Sciatic nerve (tissue), 2 donors: Measurements from ENCODE around the gene TCP11. TPM values are rescaled to one million over a fixed set of nuclear protein-coding genes. Genes with fewer than 3 reads are reported as not detected.
A peak's percentile ranks its signal among the peaks of the same experiment; 100 is the strongest.

Experiments used
- ATAC-seq: fragments of 200-7000 bp; cut with Tn5 transposase; one replicate; pipeline ENCODE4 v1.9.1; 2020; ENCODE audit warnings: mild to moderate bottlenecking, moderate library complexity
- DNase-seq: peaks from one replicate; pipeline ENCODE4 v3.0.0-alpha.2; 2020; ENCODE audit warnings: low spot score
- intact Hi-C: fragments of 100-400 bp; cut with DNase I; formaldehyde crosslinking; loops from one replicate; pipeline ENCODE4 v1.14.2; 2022
- total RNA-seq: library from RNA; stranded (reverse); fragmentation: NEBNext Ultra II Directional; extraction: Animal tissue kit (Norgen Biotek cat#: 25700); gene quantifications from one replicate; pipeline ENCODE4 v1.2.1, GENCODE V29; 2021
- donor health status: DM: no; HTN: no; CAD: no.
- donor health status: DM: no; HTN: no; CAD: no.

The TCP11 gene
- total RNA-seq, 1 donor from 2014 or later, result not detected

DNA sequence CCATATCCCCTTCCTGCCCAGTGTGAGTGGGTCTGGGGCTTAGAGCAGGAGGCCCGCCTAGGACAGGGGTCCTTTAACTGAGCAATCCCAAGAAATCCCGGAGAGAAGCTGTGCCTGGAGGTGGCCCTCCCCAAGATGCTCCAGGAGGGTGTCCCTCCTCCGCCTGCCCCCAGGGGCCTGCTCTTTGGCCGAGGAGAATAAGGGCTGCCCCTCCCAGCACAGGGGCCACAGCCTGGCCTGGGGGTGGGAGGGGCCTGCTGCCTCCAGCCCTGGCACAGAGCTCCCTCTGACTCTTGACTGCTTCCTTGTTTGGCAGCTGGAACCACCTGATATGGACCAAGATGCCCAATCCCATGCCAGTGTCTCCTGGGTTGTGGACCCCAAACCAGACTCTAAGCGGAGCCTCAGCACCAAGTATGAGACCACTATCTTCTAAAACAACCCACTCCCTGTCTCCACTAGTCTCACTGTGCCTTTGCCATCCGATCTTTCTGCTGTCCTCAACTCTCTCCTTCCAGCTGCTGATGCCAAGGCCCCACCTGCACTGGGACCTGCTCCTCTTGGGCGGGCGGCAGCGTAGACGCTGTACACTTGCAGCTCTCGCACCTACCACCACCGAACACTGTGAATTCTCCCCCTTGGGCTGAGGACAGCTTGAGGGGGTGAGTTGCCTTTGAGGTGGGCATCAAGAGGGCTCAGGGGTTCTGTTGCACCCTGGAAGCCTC lies 54.3 kb downstream of the TCP11 start:
- intact Hi-C loops, result no loop called here
- ATAC-seq (no peak), DNase-seq (no peak)

- ATAC-seq (no peak), DNase-seq (no peak)
- intact Hi-C loops, result no loop called here
These were observed 54.9 kb downstream of the TCP11 start for GRCh38 chr6:35086282-35086632.

GRCh38 chr6:35085359-35086281 lies 55.5 kb downstream of the TCP11 start:
- ATAC-seq, result no peak
- no peak for DNase-seq
- intact Hi-C loops, result no loop called here

DNA sequence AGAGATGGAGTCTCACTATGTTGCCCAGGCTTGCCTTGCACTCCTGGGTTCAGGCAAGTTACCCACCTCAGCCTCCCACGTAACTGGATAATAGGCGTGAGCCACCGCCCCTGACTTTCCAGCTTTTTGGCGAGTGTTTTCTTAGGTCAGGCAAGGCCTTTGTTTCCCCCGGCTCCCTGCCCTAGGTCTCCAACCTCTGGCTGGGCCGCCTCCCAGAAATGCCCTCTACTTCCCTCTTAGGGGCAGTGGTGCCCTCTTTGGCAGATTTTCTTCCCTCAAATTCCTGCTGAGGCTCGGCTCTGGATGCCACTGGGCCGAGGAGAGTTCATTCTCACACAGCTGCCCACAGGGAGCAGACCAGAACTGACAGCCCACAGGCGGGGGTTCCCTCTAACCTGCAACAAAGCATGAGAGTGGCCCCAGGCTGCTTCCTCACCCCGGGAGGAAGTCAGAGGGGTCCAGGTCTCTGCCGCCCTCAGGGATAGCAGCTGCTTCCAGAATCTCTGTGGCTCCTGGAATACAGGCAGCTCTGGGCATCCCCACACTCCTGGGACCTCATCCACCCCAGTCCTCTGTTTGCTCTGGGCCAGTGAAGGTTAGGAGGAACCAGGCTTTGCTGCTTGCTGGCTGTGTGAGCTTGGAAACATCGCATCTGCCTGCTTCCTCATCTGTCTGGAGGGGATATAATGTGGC lies 56.5 kb downstream of the TCP11 start:
- DNase-seq (no peak), ATAC-seq (no peak)
- intact Hi-C loops, result no loop called here

DNA sequence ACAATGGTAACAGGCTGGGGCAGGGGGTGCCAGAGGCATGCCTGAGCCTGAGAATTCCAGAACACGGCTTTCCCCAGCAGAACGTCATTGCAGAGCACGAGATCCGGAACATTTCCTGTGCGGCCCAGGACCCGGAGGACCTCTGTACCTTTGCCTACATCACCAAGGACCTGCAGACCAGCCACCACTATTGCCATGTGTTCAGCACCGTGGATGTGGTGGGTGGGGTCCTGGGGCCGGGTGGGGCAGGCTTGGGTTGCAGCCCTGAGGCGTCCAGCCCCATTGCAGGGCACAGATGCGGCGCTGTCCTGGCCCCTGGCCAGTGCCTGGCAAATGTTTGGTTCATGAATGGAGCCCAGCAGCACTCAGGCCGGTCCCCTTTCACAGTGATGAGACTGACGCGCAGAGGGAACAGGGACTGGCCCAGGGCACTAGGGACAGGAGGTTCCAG lies 57.1 kb downstream of the TCP11 start:
- ATAC-seq, result no peak
- no peak for DNase-seq
- intact Hi-C loops, result no loop called here

DNA sequence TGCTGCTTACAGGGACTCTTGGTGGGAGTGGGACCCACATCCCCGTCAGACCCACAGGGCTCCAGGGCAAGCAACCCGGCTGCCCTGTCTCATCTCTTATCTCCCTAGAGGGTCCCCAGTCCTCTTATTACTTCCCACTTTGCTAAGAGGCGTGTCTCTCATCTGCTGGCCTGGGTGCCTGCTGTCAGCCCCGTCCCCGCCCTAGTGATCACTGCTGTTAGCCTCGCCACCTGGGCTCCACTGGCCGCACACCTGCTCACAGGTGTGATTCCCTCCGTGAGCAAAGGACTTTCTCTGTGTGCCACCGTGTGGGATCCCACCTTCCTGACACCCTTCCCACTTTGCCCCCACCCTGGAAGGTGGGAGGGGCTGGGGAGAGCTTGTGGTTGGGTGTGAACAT lies 57.6 kb downstream of the TCP11 start:
- ATAC-seq (no peak), DNase-seq (no peak)
- intact Hi-C loops, result no loop called here

DNA sequence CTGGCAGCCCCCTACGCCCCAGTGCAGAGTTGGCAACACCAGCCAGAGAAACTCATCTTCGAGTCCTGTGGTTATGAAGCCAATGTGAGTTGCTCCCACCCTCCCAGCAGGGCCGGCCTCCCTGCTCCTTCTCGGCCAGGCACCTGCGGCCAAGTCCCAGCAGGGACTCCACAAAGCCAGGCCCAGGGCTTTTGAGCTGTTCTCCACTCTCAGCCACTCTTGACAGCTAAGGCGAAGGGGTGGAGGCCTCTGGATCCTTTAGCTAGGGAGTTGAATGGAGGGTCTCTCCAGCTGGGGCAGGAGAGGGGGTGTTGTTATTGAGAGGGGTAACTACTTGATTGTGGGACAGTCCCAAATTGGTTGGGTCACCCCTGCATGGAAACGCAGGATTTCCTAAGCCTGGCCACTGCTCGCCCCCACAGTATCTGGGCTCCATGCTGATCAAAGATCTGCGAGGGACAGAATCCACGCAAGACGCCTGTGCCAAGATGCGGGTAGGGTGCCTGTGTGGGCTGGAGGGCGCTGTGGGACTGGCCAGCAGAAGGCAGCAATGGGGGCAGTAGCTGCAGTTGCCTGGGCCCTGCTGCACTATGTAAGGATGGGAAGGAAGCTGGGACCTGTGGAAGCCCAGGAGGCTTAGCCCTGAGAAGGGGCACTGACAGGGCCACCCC lies 58.3 kb downstream of the TCP11 start:
- ATAC-seq (no peak), DNase-seq (no peak)
- intact Hi-C loops, result no loop called here

GRCh38 chr6:35082046-35082732 lies 59.0 kb downstream of the TCP11 start:
- ATAC-seq, result peak; percentile 32
- no peak for DNase-seq
- intact Hi-C loops, result no loop called here

DNA sequence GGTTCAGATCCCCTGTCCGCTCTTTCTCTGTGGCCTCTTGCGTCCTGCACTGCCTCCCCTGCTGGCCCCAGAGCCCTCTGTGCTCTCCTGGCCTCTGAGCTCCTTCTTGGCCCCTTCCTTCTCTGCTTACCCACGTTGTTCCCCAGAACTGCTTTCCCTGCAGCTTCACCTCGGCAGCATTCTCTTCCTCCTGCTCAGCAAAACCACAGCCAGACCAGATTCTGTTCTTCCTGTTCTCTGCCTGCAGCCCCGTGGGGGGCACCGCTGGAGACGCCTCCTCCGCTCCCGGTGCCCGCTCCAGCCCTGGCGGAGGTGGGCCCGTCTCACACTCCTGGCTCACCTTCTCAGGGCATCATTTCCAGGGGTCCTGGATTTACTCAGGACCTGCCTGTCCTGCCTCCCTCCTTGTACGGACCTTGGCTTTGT lies 59.7 kb downstream of the TCP11 start:
- intact Hi-C loops, result no loop called here
- ATAC-seq (peak; percentile 63), DNase-seq (no peak)

GRCh38 chr6:35080821-35081425 lies 60.2 kb downstream of the TCP11 start:
- DNase-seq (peak; percentile 56), ATAC-seq (peak; percentile 31)
- intact Hi-C loops, result no loop called here

DNA sequence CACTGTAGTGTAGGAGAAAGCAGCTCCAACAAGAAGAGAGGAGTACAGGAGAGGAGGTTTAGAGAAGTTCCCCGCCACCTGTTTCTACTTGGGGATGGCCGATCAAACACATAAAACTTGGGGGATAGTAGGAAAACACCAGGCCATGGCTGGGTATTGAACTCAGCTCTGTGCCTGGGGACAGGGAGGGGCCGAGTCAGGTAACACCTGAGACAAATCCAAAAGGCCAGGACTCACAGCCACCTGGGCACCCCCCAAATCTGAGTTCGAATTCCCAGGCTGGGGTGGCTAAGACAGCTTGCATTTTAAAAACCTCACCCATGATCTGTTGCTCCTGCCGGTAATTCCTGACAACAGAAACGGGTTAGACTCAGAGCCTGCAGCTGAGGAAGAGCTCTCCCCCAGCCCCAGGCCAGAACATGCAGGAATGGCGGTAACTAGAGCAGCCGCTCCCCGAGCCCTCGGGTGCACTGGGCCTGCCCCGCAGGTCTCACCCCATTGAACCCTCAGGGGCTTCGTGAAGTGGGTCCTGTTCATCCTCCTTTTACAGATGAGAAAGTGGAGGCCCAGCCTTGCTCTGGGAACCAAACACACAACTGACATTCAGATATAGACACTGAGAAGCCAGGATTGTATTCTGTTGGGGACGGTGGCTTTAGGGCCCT lies 61.0 kb downstream of the TCP11 start:
- no peak for ATAC-seq
- intact Hi-C loops, result no loop called here
- DNase-seq, result peak; percentile 38

DNA sequence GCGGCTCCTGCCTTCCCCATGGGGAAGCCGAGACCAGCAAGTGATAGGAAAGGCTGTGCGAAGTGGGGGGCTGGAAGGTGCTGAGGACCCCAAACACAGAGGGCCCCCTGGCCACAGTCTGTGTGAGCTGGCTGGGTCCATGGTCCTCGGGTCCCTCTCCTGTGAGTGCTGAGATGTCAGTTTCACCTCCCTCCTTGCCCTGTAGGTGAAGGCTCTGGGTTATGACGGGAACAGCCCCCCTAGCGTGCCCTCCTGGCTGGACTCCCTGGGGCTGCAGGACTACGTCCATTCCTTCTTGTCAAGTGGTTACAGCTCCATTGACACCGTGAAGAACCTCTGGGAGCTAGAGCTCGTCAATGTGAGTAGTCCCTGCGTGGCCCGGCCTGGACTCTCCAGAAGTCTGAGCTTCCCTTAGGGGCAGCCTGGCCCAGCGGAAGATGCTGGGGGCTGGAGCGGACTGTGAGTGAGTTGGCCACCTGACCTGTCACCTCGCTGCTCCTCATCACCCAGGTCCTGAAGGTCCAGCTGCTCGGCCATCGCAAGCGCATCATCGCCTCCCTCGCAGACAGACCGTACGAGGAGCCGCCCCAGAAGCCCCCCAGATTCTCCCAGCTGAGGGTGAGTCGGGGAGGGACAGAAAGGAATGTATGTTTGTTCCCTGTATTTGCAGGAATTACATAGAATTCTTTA lies 61.7 kb downstream of the TCP11 start:
- intact Hi-C loops, result no loop called here
- ATAC-seq (no peak), DNase-seq (peak; percentile 53)

DNA sequence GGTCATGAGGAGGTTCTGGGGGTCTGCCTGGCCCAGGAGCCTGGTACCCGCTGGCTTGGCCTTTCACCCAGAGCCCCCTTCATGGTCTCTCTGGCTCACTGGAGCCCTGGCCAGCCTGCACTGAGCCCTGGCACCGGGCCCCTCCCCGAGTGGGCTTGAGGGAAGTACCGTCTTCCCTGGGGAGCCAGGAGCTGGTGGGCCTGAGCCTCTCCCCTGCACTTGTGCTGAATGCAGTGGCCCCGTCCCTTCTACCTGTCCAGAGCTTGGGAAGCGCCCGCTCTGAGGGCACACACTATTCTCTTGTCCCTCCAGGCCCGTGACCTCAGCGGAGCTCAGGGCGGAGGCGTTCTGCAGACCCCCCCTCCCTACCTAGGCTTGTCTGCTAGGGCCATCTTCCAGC lies 62.2 kb downstream of the TCP11 start:
- ATAC-seq (no peak), DNase-seq (peak; percentile 54)
- intact Hi-C loops, result no loop called here

DNA sequence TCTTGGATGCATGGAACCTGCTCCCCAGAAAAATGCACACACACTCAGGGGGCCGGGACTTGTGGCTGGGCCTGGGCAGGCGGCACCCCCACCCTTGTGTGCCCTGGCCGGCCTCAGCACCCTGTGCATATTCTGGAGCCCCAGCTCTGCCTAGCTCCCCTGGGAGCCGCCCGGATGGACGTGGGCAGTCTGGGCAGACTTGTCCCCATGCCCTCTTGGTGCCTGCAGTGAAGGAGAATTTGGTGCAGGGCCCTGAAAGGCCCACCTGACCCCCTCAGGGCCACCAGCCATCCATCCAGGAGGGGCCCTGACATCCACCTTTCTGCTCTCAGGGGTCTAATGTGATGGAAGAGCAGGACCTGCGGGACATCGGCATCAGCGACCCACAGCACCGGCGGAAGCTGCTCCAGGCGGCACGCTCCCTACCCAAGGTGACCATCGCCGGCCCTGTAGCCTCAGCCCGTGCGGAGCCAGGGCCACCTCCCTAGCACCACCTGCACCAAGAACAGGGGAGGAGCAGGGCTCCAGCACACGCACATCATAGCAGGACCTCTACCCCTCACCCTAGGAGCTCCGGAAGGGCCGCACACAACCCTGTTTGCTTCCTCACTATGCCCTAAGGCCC lies 62.8 kb downstream of the TCP11 start:
- intact Hi-C loops, result no loop called here
- ATAC-seq (no peak), DNase-seq (peak; percentile 51)

GRCh38 chr6:35077713-35078105 lies 63.4 kb downstream of the TCP11 start:
- intact Hi-C loops, result no loop called here
- ATAC-seq (no peak), DNase-seq (peak; percentile 26)

GRCh38 chr6:35076997-35077712 lies 64.0 kb downstream of the TCP11 start:
- no peak for ATAC-seq
- intact Hi-C loops, result no loop called here
- DNase-seq, result peak; percentile 47
